ENCODE data around the gene DNAAF1. TPM values are rescaled to one million over a fixed set of nuclear protein-coding genes. Genes with fewer than 3 reads are reported as not detected.
A peak's percentile ranks its signal among the peaks of the same experiment; 100 is the strongest.

The DNAAF1 gene
- total and polyA plus RNA-seq, 2 of the 4 experiments (the other 2 are of a cell fraction): 0.05 TPM; not detected in 1

DNA sequence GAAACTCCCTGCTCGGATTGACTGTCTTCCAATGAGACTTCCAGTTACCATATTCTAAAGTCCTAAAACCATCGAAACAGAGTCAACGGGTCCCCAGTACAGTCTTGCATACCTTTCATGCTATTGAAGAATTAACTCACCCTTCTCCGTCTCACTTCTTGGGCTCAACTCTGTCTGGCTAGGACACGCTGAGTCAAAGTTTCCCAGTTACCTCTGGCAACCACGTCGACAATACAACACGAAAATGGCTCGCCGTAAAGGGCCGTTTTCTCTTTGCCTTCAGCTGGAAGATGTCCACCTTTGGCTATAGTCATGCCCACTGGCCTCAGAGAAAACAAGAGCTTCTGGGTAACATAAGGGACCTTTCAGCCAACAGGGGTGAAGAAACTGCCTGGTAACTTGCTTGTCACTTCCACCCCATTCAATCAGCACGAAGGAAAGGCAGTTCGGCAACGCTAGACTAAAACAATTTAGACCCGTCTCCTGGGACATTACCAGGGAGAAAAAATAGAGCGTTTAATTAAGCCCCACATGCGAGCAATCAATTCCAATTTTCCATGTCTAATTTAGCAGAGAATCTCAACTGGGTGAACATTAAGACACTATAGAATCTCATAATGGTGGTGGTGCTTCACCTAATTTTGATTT is 73.2 kb downstream of the DNAAF1 start:
- no TSS peak for BruUV-seq (replicated peaks)
- H2AK9ac ChIP-seq (replicated peaks; ENCODE audit: low read depth, low read length, poor library complexity): no peak overlapping the region
- no peak overlapping the region for H3K27ac ChIP-seq (ENCODE audit: insufficient read depth, low read length)
- TF ChIP-seq FOS (IDR thresholded peaks at IDR 0.05; ENCODE audit: low read depth, low read length): no peak
- no peak for TF ChIP-seq ELK1 (IDR thresholded peaks at IDR 0.05; ENCODE audit: borderline replicate concordance, low read depth, low read length)
- no peak for TF ChIP-seq RAD21 (IDR thresholded peaks at IDR 0.05; ENCODE audit: low read length)
- peak; percentile 30; the same call in 1 of the 2 replicates for TF ChIP-seq RFX5 (IDR thresholded peaks at IDR 0.05; ENCODE audit: low read depth, low read length)
- no peak for TF ChIP-seq RCOR1 (IDR thresholded peaks at IDR 0.05; ENCODE audit: insufficient replicate concordance, low read length)
- no peak for TF ChIP-seq MAFK (IDR thresholded peaks at IDR 0.05; ENCODE audit: low read depth, low read length)
- TF ChIP-seq, protein P1, sequence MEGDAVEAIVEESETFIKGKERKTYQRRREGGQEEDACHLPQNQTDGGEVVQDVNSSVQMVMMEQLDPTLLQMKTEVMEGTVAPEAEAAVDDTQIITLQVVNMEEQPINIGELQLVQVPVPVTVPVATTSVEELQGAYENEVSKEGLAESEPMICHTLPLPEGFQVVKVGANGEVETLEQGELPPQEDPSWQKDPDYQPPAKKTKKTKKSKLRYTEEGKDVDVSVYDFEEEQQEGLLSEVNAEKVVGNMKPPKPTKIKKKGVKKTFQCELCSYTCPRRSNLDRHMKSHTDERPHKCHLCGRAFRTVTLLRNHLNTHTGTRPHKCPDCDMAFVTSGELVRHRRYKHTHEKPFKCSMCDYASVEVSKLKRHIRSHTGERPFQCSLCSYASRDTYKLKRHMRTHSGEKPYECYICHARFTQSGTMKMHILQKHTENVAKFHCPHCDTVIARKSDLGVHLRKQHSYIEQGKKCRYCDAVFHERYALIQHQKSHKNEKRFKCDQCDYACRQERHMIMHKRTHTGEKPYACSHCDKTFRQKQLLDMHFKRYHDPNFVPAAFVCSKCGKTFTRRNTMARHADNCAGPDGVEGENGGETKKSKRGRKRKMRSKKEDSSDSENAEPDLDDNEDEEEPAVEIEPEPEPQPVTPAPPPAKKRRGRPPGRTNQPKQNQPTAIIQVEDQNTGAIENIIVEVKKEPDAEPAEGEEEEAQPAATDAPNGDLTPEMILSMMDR (conservative IDR thresholded peaks at IDR 0.05; ENCODE audit: low read depth, low read length): no peak
- H3K56ac ChIP-seq (ENCODE audit: extremely low read depth, insufficient read depth, low read length): no peak overlapping the region
- 0 out of 2 replicates have a peak, but pooled peaks cover 2% of the 10 kb centered on the region for H3K9me1 ChIP-seq (ENCODE audit: insufficient read depth, low read length)
- H3K4me3 ChIP-seq (ENCODE audit: insufficient read depth, low read depth, low read length): no peak overlapping the region
- intact Hi-C loops (cut with micrococcal nuclease) (no loop called here), dilution Hi-C loops (cut with HindIII; ENCODE audit: low sequenced_read_pairs, unreplicated experiment) (no loop called here), in situ Hi-C loops (cut with MboI; ENCODE audit: low sequenced_read_pairs) (no loop called here)
- no peak overlapping the region for H3K23ac ChIP-seq (ENCODE audit: low read depth, low read length)
- H3K4ac ChIP-seq (ENCODE audit: low read depth, low read length): no peak overlapping the region
- H4K8ac ChIP-seq (ENCODE audit: low read depth in 2 of 2, low read length in 2 of 2): no peak overlapping the region
- no peaks in the 10 kb centered on the region for H3K9me3 ChIP-seq (ENCODE audit: control insufficient read depth, insufficient read depth, low read length)
- H3K79me1 ChIP-seq (ENCODE audit: low read depth in 1 of 2, low read length in 2 of 2): no peaks in the 10 kb centered on the region
- H3K14ac ChIP-seq (replicated peaks; ENCODE audit: low read depth, low read length): no peak overlapping the region
- H3K36me3 ChIP-seq (ENCODE audit: control insufficient read depth, insufficient read depth, low read length): no peaks in the 10 kb centered on the region
- WGBS, 2 experiments (ENCODE audit: extremely low coverage in 2 of 2, insufficient read length in 1 of 2): 73% methylated on average over 4 of the region's 17 CpGs; no CpG with 5 or more reads in 1 of the 2 experiments
- ChIA-PET CTCF (no interaction called here), POLR2A (ENCODE audit: unreplicated experiment) (interaction anchor here (0.5 kb wide), 1 partner anchor 10 kb away, joined by 4 read pairs; no protein-coding TSS in a partner anchor)
- no peak overlapping the region for H2BK15ac ChIP-seq (ENCODE audit: low read depth, low read length)
- H2AK5ac ChIP-seq (ENCODE audit: low read depth, low read length): no peak overlapping the region
- H3K27me3 ChIP-seq (ENCODE audit: control insufficient read depth, insufficient read depth, low read length): peaks cover 31% of the 10 kb centered on the region
- ATAC-seq (ENCODE audit: low read depth): no peak
- no peak overlapping the region for H3K18ac ChIP-seq (ENCODE audit: low read depth, low read length)
- no peak overlapping the region for H4K5ac ChIP-seq (ENCODE audit: low read depth, low read length)
- H2AFZ ChIP-seq (replicated peaks; ENCODE audit: low read length, poor library complexity): no peak overlapping the region
- H2BK20ac ChIP-seq (ENCODE audit: low read depth, low read length): no peak overlapping the region
- no peak overlapping the region for H2BK5ac ChIP-seq (ENCODE audit: low read depth, low read length, poor library complexity, severe bottlenecking)
- DNase-seq: no peak
- peaks cover 1% of the 10 kb centered on the region; the same call in 1 of the 2 replicates for H3K4me1 ChIP-seq (ENCODE audit: control insufficient read depth, insufficient read depth, low read length)
- no peak overlapping the region for H3K4me2 ChIP-seq (ENCODE audit: low read depth, low read length)
- H2BK120ac ChIP-seq (ENCODE audit: low read depth, low read length): no peak overlapping the region
- H4K91ac ChIP-seq (ENCODE audit: insufficient read depth, low read depth, low read length): no peak overlapping the region
- no peak overlapping the region for H3K9ac ChIP-seq (ENCODE audit: low read depth, low read length)
- no peaks in the 10 kb centered on the region for H4K20me1 ChIP-seq (ENCODE audit: insufficient read depth, low read length)
